ENCODE data around the gene SORBS1. TPM values are rescaled to one million over a fixed set of nuclear protein-coding genes. Genes with fewer than 3 reads are reported as not detected.

SORBS1 gene
- total RNA-seq, 4 donors from 2014 or later: 28.1 to 92.5 (median 41.7) TPM

DNA sequence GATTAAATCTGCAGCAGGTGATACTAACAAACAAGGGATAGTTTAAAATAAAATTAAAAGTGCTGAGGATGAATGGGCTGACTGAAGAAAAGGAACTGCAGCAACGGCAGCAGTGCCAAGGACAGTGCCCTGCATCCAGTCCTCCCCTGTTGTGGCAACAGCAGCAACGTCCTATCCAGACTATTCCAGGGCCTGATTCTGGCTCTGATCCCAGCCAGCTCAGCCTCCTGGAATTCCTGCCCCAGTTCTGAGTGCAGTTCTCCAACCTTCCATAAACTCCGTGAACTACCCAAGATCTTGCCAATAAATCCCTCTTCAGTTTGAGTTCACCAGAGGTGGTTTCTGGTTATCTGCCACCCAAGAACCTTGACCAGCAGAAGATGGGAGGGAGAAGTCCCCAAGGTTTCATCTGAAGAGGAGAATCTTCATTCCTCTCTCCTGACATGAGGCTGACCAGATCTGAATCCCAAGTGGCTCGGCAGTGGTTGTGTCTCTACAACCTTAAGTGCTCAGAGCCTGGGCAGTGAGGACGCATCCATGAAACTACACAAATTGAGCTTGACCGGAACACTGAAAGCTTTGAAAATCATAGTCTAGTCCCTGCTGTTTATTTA lies 115.8 kb downstream of the SORBS1 start:
- 32% methylated on average over 6 of the region's 6 CpGs for WGBS
- Histone ChIP-seq H3K27me3 (no peaks in the 10 kb centered on the region), H3K4me3 (no peak overlapping the region), H3K4me1 (peaks cover 22% of the 10 kb centered on the region), H3K27ac (peak overlapping the region; percentile 72), H3K9me3 (no peaks in the 10 kb centered on the region), H3K36me3 (no peaks in the 10 kb centered on the region)
- peak in 1 of 2 donors; percentile 84 for DNase-seq (ENCODE audit: low spot score in 2 of 2)
- TF ChIP-seq, protein P1, sequence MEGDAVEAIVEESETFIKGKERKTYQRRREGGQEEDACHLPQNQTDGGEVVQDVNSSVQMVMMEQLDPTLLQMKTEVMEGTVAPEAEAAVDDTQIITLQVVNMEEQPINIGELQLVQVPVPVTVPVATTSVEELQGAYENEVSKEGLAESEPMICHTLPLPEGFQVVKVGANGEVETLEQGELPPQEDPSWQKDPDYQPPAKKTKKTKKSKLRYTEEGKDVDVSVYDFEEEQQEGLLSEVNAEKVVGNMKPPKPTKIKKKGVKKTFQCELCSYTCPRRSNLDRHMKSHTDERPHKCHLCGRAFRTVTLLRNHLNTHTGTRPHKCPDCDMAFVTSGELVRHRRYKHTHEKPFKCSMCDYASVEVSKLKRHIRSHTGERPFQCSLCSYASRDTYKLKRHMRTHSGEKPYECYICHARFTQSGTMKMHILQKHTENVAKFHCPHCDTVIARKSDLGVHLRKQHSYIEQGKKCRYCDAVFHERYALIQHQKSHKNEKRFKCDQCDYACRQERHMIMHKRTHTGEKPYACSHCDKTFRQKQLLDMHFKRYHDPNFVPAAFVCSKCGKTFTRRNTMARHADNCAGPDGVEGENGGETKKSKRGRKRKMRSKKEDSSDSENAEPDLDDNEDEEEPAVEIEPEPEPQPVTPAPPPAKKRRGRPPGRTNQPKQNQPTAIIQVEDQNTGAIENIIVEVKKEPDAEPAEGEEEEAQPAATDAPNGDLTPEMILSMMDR (IDR thresholded peaks at IDR 0.05): no peak
- peak in 1 of 3 donors; percentile 10 for TF ChIP-seq POLR2AphosphoS5 (IDR thresholded peaks at IDR 0.05)

- Histone ChIP-seq H3K9me3 (no peaks in the 10 kb centered on the region), H3K27ac (peak overlapping the region; percentile 72), H3K36me3 (no peaks in the 10 kb centered on the region), H3K4me3 (no peak overlapping the region), H3K27me3 (no peaks in the 10 kb centered on the region), H3K4me1 (peaks cover 22% of the 10 kb centered on the region)
- DNase-seq (ENCODE audit: low spot score in 2 of 2): no peak
- TF ChIP-seq EP300 (IDR thresholded peaks at IDR 0.05) (no peak), POLR2A (IDR thresholded peaks at IDR 0.05) (no peak), POLR2AphosphoS5 (IDR thresholded peaks at IDR 0.05) (no peak)
- TF ChIP-seq, protein P1 (IDR thresholded peaks at IDR 0.05): no peak
- WGBS: 68% methylated on average over 5 of the region's 5 CpGs
These were observed 116.4 kb downstream of the SORBS1 start for GRCh38 chr10:95444792-95445191.

DNA sequence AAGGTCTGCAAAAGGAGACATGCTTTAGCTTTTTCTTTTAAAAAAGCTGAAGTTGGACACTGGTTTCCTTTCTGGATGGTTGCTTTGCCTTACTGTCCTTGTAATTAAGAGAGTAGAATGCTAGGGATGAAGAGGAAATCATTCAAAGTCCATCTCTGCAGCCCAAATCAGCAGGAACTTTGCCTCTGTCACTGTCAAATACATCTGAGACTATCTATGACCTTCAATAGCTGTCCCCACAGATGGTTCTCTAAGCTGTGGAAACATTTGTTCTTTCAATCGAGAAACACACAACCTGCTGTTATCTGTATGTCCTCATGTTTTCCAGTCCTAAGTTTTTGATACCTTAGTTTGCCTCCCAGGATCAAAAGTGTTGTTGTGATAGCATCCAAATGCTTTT lies 117.5 kb downstream of the SORBS1 start:
- peaks cover 22% of the 10 kb centered on the region for H3K4me1 ChIP-seq
- no peak for TF ChIP-seq EP300 (IDR thresholded peaks at IDR 0.05)
- TF ChIP-seq POLR2AphosphoS5 (IDR thresholded peaks at IDR 0.05): no peak
- no peak for TF ChIP-seq POLR2A (IDR thresholded peaks at IDR 0.05)
- TF ChIP-seq, protein P1 (IDR thresholded peaks at IDR 0.05): no peak
- H3K27me3 ChIP-seq: no peaks in the 10 kb centered on the region
- DNase-seq (ENCODE audit: low spot score in 2 of 2): no peak
- whole genome bisulfite sequencing: 81% methylated on average over 1 of the region's 1 CpG
- no peaks in the 10 kb centered on the region for H3K36me3 ChIP-seq
- H3K4me3 ChIP-seq: no peak overlapping the region
- H3K27ac ChIP-seq: no peak overlapping the region
- H3K9me3 ChIP-seq: no peaks in the 10 kb centered on the region

- no peak for DNase-seq (ENCODE audit: low spot score in 2 of 2)
- H3K36me3 ChIP-seq: peaks cover under 1% of the 10 kb centered on the region
- no peaks in the 10 kb centered on the region for H3K9me3 ChIP-seq
- H3K4me3 ChIP-seq: no peak overlapping the region
- no peaks in the 10 kb centered on the region for H3K27me3 ChIP-seq
- peaks cover 22% of the 10 kb centered on the region for H3K4me1 ChIP-seq
- 97% methylated on average over 7 of the region's 7 CpGs for WGBS
- TF ChIP-seq EP300 (IDR thresholded peaks at IDR 0.05): no peak
- TF ChIP-seq POLR2AphosphoS5 (IDR thresholded peaks at IDR 0.05): no peak
- TF ChIP-seq, protein P1 (IDR thresholded peaks at IDR 0.05): no peak
- TF ChIP-seq POLR2A (IDR thresholded peaks at IDR 0.05): no peak
- H3K27ac ChIP-seq: no peak overlapping the region
These were observed 118.8 kb downstream of the SORBS1 start for GRCh38 chr10:95442341-95442740.

GRCh38 chr10:95441547-95441923 lies 119.6 kb downstream of the SORBS1 start:
- no peak for DNase-seq (ENCODE audit: low spot score in 2 of 2)
- Histone ChIP-seq H3K36me3 (peaks cover 4% of the 10 kb centered on the region), H3K27me3 (no peaks in the 10 kb centered on the region), H3K4me3 (no peak overlapping the region), H3K9me3 (no peaks in the 10 kb centered on the region), H3K4me1 (peaks cover 14% of the 10 kb centered on the region), H3K27ac (no peak overlapping the region)
- 90% methylated on average over 2 of the region's 2 CpGs for WGBS
- TF ChIP-seq, protein P1 (IDR thresholded peaks at IDR 0.05): no peak
- TF ChIP-seq POLR2A (IDR thresholded peaks at IDR 0.05) (no peak), POLR2AphosphoS5 (IDR thresholded peaks at IDR 0.05) (no peak), EP300 (IDR thresholded peaks at IDR 0.05) (no peak)

Data from suprapubic skin (tissue), 4 donors.